OCI-LY7 (cell line): ENCODE data around the gene SLC16A8.

Source experiments
- CTCF ChIP-seq: fragments of 200-600 bp; sonication (generic); conservative IDR thresholded peaks from 2 replicates; pipeline ENCODE4 v1.5.1; 2014; ENCODE audit warnings: mild to moderate bottlenecking, antibody characterized with exemption, low read length, moderate library complexity, mixed read lengths
- EZH2phosphoT487 ChIP-seq: fragments of 200-600 bp; sonication (generic); IDR thresholded peaks from 2 replicates; pipeline ENCODE4 v1.6.1; 2018; ENCODE audit warnings: low read depth, borderline replicate concordance, mild to moderate bottlenecking, mixed run types, antibody characterized with exemption, low read length, moderate library complexity, mixed read lengths

- TF ChIP-seq CTCF (no peak), EZH2phosphoT487 (no peak)
Measured at GRCh38 chr22:38110008-38110862, 26.3 kb upstream of the SLC16A8 start, which contains the start of gene BAIAP2L2.
